ENCODE measurements around the gene GPT2.

DNA sequence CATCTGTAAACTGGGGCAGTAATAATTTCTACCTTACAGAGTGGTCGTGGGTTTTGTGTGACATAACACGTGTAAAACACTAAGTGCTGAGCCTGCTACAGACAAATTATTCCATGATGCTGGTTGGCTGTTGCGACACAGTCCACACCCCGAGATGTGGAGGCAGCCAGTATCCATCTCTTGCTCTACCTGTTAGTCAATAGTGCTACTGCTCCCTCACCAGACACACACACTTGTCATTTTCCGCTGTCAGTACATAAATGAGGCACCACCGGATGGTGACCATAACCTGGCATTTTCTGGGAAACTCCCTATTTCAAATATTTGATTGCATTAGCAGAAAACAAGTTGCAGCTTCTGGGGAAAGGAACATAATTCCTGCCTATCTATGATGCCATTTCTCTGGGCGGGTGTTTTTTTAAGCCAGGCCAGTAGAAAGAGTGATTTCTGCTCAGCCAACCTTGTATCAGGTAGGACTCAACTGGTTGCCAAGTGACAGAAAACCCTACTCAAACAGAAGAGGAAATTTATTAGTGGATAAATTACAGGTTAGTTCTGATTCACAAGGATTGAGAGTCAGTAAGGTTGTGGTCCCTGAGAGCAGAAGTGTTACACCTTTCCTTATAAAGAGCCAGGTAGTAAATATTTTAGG lies 65.2 kb downstream of the GPT2 start:
- no peak for TF ChIP-seq POLR2AphosphoS5 (IDR thresholded peaks at IDR 0.05; ENCODE audit: low read depth, low read length)
- TF ChIP-seq, protein P1, sequence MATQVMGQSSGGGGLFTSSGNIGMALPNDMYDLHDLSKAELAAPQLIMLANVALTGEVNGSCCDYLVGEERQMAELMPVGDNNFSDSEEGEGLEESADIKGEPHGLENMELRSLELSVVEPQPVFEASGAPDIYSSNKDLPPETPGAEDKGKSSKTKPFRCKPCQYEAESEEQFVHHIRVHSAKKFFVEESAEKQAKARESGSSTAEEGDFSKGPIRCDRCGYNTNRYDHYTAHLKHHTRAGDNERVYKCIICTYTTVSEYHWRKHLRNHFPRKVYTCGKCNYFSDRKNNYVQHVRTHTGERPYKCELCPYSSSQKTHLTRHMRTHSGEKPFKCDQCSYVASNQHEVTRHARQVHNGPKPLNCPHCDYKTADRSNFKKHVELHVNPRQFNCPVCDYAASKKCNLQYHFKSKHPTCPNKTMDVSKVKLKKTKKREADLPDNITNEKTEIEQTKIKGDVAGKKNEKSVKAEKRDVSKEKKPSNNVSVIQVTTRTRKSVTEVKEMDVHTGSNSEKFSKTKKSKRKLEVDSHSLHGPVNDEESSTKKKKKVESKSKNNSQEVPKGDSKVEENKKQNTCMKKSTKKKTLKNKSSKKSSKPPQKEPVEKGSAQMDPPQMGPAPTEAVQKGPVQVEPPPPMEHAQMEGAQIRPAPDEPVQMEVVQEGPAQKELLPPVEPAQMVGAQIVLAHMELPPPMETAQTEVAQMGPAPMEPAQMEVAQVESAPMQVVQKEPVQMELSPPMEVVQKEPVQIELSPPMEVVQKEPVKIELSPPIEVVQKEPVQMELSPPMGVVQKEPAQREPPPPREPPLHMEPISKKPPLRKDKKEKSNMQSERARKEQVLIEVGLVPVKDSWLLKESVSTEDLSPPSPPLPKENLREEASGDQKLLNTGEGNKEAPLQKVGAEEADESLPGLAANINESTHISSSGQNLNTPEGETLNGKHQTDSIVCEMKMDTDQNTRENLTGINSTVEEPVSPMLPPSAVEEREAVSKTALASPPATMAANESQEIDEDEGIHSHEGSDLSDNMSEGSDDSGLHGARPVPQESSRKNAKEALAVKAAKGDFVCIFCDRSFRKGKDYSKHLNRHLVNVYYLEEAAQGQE (IDR thresholded peaks at IDR 0.05; ENCODE audit: insufficient read depth in 1 of 2, low read depth in 2 of 2, low read length in 2 of 2) = no peak
- TF ChIP-seq TAF1 (IDR thresholded peaks at IDR 0.05; ENCODE audit: borderline replicate concordance, insufficient read depth, low read length) = no peak
- no peak for TF ChIP-seq SIN3A (IDR thresholded peaks at IDR 0.05; ENCODE audit: borderline replicate concordance, insufficient read depth, low read length)

All from PFSK-1 (cell line).